IMR-90 (cell line): Measurements from ENCODE around the gene HS3ST1. TPM values are rescaled to one million over a fixed set of nuclear protein-coding genes. Genes with fewer than 3 reads are reported as not detected.
A peak's percentile ranks its signal among the peaks of the same experiment; 100 is the strongest.

ENCODE experiments used
- ATAC-seq: fragments of 200-7000 bp; cut with Tn5 transposase; 2 replicates; pipeline ENCODE4 v1.9.1; 2020; ENCODE audit warnings: low read depth, mild to moderate bottlenecking, moderate library complexity
- Bru-seq: library from RNA; stranded (reverse); fragments of 400-500 nt; gene quantifications from one replicate; lab custom pipeline; 2021; lab: Mats Ljungman, UMichigan
- BruChase-seq, 2 experiments: library from RNA; stranded (reverse); fragments of 400-500 nt; gene quantifications; one replicate each; lab custom pipeline; 2021; lab: Mats Ljungman, UMichigan
- BruUV-seq: library from RNA; stranded (reverse); fragments of 400-500 nt; replicated peaks from 2 replicates; lab custom pipeline; 2021; lab: Mats Ljungman, UMichigan
- CTCF ChIA-PET: fragments of 300-600 bp; formaldehyde crosslinking; extraction: SDS; loops from one replicate; lab custom pipeline; 2021; ENCODE audit warnings: antibody characterized with exemption; lab: Yijun Ruan, JAX
- POLR2A ChIA-PET: fragments of 300-600 bp; sonication (Branson Sonifier 250); formaldehyde crosslinking; loops from one replicate; lab custom pipeline; 2022; ENCODE audit warnings: antibody characterized with exemption; ENCODE audit not compliant: unreplicated experiment; lab: Charles Lee
- DNase-seq: peaks from one replicate; pipeline ENCODE4 v3.0.0; 2013
- H2AFZ ChIP-seq: replicated peaks from 2 replicates; pipeline ENCODE3; 2013; ENCODE audit warnings: low read length, mild to moderate bottlenecking; ENCODE audit not compliant: poor library complexity
- H2AK5ac ChIP-seq: 2 replicates; pipeline ENCODE4 v1.6.1; 2013; ENCODE audit warnings: low read depth, low read length, inconsistent platforms
- H2AK9ac ChIP-seq: replicated peaks from 2 replicates; pipeline ENCODE3; 2013; ENCODE audit warnings: mild to moderate bottlenecking, low read depth, low read length, moderate library complexity; ENCODE audit not compliant: poor library complexity
- H2BK120ac ChIP-seq: 2 replicates; pipeline ENCODE4 v1.6.1; 2013; ENCODE audit warnings: low read depth, low read length, inconsistent platforms
- H2BK15ac ChIP-seq: 3 replicates; pipeline ENCODE4 v1.6.1; 2013; ENCODE audit warnings: low read depth, low read length, inconsistent platforms
- H2BK20ac ChIP-seq: 2 replicates; pipeline ENCODE4 v1.6.1; 2013; ENCODE audit warnings: low read depth, mild to moderate bottlenecking, inconsistent platforms, low read length, moderate library complexity
- H2BK5ac ChIP-seq: 2 replicates; pipeline ENCODE4 v1.6.1; 2013; ENCODE audit warnings: mild to moderate bottlenecking, low read depth, low read length, inconsistent platforms; ENCODE audit not compliant: poor library complexity, severe bottlenecking
- H3K14ac ChIP-seq: replicated peaks from 2 replicates; pipeline ENCODE4 v1.6.1; 2013; ENCODE audit warnings: low read depth, low read length, inconsistent platforms
- H3K18ac ChIP-seq: 2 replicates; pipeline ENCODE4 v1.6.1; 2013; ENCODE audit warnings: low read depth, low read length, control low read depth
- H3K23ac ChIP-seq: 2 replicates; pipeline ENCODE4 v1.6.1; 2013; ENCODE audit warnings: low read depth, low read length, inconsistent platforms
- H3K27ac ChIP-seq: 2 replicates; pipeline ENCODE4 v1.5.1; 2013; ENCODE audit warnings: mild to moderate bottlenecking, control low read depth, low read length; ENCODE audit not compliant: insufficient read depth
- H3K27me3 ChIP-seq: 2 replicates; pipeline ENCODE4 v1.6.1; 2013; ENCODE audit warnings: low read length; ENCODE audit not compliant: control insufficient read depth, insufficient read depth
- H3K36me3 ChIP-seq: 2 replicates; pipeline ENCODE4 v1.6.1; 2013; ENCODE audit warnings: low read length, mixed read lengths; ENCODE audit not compliant: control insufficient read depth, insufficient read depth
- H3K4ac ChIP-seq: 2 replicates; pipeline ENCODE4 v1.6.1; 2013; ENCODE audit warnings: low read depth, low read length, inconsistent platforms
- H3K4me1 ChIP-seq: 2 replicates; pipeline ENCODE4 v1.6.1; 2013; ENCODE audit warnings: low read length, mixed read lengths; ENCODE audit not compliant: control insufficient read depth, insufficient read depth
- H3K4me2 ChIP-seq: 2 replicates; pipeline ENCODE4 v1.6.1; 2013; ENCODE audit warnings: low read depth, mild to moderate bottlenecking, control low read depth, low read length, moderate library complexity
- H3K4me3 ChIP-seq: 2 replicates; pipeline ENCODE4 v1.5.1; 2013; ENCODE audit warnings: low read depth, mild to moderate bottlenecking, control low read depth, low read length, moderate library complexity; ENCODE audit not compliant: insufficient read depth
- H3K56ac ChIP-seq: 2 replicates; pipeline ENCODE4 v1.6.1; 2013; ENCODE audit warnings: low read length, inconsistent platforms; ENCODE audit not compliant: insufficient read depth; ENCODE audit errors: extremely low read depth
- H3K79me1 ChIP-seq, 2 experiments: 2 replicates each; pipeline ENCODE4 v1.6.1; 2013; ENCODE audit warnings: low read length in 2 of 2, inconsistent platforms in 1 of 2, low read depth in 1 of 2
- H3K9ac ChIP-seq: 2 replicates; pipeline ENCODE4 v1.6.1; 2013; ENCODE audit warnings: low read depth, low read length, control low read depth
- H3K9me1 ChIP-seq: 2 replicates; pipeline ENCODE4 v1.6.1; 2013; ENCODE audit warnings: low read length, inconsistent platforms; ENCODE audit not compliant: insufficient read depth
- H3K9me3 ChIP-seq: 2 replicates; pipeline ENCODE4 v1.6.1; 2013; ENCODE audit warnings: low read length; ENCODE audit not compliant: control insufficient read depth, insufficient read depth
- H4K20me1 ChIP-seq: 2 replicates; pipeline ENCODE4 v1.6.1; 2013; ENCODE audit warnings: low read length, inconsistent platforms; ENCODE audit not compliant: insufficient read depth
- H4K5ac ChIP-seq: 2 replicates; pipeline ENCODE4 v1.6.1; 2013; ENCODE audit warnings: mild to moderate bottlenecking, low read depth, low read length, control low read depth
- H4K8ac ChIP-seq, 2 experiments: 2 replicates each; pipeline ENCODE4 v1.6.1; 2013; ENCODE audit warnings: low read depth in 2 of 2, low read length in 2 of 2, control low read depth in 1 of 2, inconsistent platforms in 1 of 2
- H4K91ac ChIP-seq: 2 replicates; pipeline ENCODE4 v1.6.1; 2013; ENCODE audit warnings: low read depth, low read length, inconsistent platforms; ENCODE audit not compliant: insufficient read depth
- BHLHE40 ChIP-seq: fragments of 150-350 bp; IDR thresholded peaks from 2 replicates; pipeline ENCODE4 v1.6.1; 2016; ENCODE audit warnings: mild to moderate bottlenecking, low read depth, low read length
- CTCF ChIP-seq: conservative IDR thresholded peaks from 2 replicates; pipeline ENCODE4 v1.5.1; 2012; ENCODE audit warnings: mild to moderate bottlenecking, low read depth, low read length, improper control_type of control experiment
- MAFK ChIP-seq: IDR thresholded peaks from 2 replicates; pipeline ENCODE4 v1.6.1; 2012; ENCODE audit warnings: low read depth, low read length, improper control_type of control experiment
- MAZ ChIP-seq: IDR thresholded peaks from 2 replicates; pipeline ENCODE4 v1.6.1; 2012; ENCODE audit warnings: low read depth, mild to moderate bottlenecking, low read length, improper control_type of control experiment, moderate library complexity, borderline replicate concordance
- NFE2L2 ChIP-seq: fragments of 150-350 bp; IDR thresholded peaks from 2 replicates; pipeline ENCODE4 v1.6.1; 2016; ENCODE audit warnings: low read depth, mild to moderate bottlenecking, low read length
- RAD21 ChIP-seq: IDR thresholded peaks from 2 replicates; pipeline ENCODE4 v1.6.1; 2012; ENCODE audit warnings: low read length, improper control_type of control experiment
- RFX5 ChIP-seq: IDR thresholded peaks from 2 replicates; pipeline ENCODE4 v1.8.0; 2012; ENCODE audit warnings: low read depth, mild to moderate bottlenecking, low read length, moderate library complexity
- WGBS, 2 experiments: methylation state at CpG; one replicate each; pipeline versions ENCODE4 v1.1.5 to v1.1.7; 2013; ENCODE audit warnings: missing lambda C conversion rate in 2 of 2; ENCODE audit not compliant: insufficient read length in 1 of 2; ENCODE audit errors: extremely low coverage in 2 of 2; 5-methylcytosine and 5-hydroxymethylcytosine counted together
- dilution Hi-C: fragments of 300-500 bp; cut with HindIII; formaldehyde crosslinking; loops from one replicate; pipeline ENCODE4 v1.14.3; 2018; ENCODE audit warnings: low sequenced_read_pairs; ENCODE audit not compliant: unreplicated experiment
- in situ Hi-C: fragments of 300-500 bp; cut with MboI; formaldehyde crosslinking; loops from 3 replicates; pipeline ENCODE4 v1.14.3; 2019; ENCODE audit warnings: low sequenced_read_pairs, inconsistent platforms, mixed read lengths
- intact Hi-C: fragments of 100-400 bp; cut with micrococcal nuclease; formaldehyde crosslinking; loops from 2 replicates; pipeline ENCODE4 v1.10.0; 2022
- long read RNA-seq: library from polyadenylated mRNA; unstranded; transcript quantifications from one replicate; pipeline ENCODE4 v2.0.0, GENCODE V29; 2021; ENCODE audit not compliant: unreplicated experiment
- polyA plus RNA-seq, 3 experiments: library from polyadenylated mRNA; depleted of rRNA; stranded (reverse); fragments of >200 nt; gene quantifications; 2 replicates each; pipeline ENCODE4 v1.2.3, GENCODE V29; 2012; ENCODE audit warnings: low replicate concordance in 1 of 3
- total RNA-seq: library from RNA; depleted of rRNA; stranded (reverse); fragments of >200 nt; gene quantifications from 2 replicates; pipeline ENCODE4 v1.2.3, GENCODE V29; 2012; rRNA removed

The HS3ST1 gene
- not detected in 2 replicates for total RNA-seq
- polyA plus RNA-seq (2012; rRNA removed): 0.09 TPM in 1 of 2 replicates, not detected in the other
- polyA plus RNA-seq (2012; cell fraction: cytosol; rRNA removed): 0.01 TPM in 1 of 2 replicates, not detected in the other
- polyA plus RNA-seq (2012; cell fraction: nucleus; rRNA removed; ENCODE audit: low replicate concordance): 0.01 TPM in 2 replicates
- Bru-seq, nascent RNA: percentile 13 among the genes with signal in this experiment
- percentile 8 among the genes with signal in this experiment for BruChase-seq, experiment 1, labeled RNA remaining after a 6-hour chase
- percentile 14 among the genes with signal in this experiment for BruChase-seq, experiment 2, labeled RNA remaining after a 2-hour chase
- long read RNA-seq: 0 reads

DNA sequence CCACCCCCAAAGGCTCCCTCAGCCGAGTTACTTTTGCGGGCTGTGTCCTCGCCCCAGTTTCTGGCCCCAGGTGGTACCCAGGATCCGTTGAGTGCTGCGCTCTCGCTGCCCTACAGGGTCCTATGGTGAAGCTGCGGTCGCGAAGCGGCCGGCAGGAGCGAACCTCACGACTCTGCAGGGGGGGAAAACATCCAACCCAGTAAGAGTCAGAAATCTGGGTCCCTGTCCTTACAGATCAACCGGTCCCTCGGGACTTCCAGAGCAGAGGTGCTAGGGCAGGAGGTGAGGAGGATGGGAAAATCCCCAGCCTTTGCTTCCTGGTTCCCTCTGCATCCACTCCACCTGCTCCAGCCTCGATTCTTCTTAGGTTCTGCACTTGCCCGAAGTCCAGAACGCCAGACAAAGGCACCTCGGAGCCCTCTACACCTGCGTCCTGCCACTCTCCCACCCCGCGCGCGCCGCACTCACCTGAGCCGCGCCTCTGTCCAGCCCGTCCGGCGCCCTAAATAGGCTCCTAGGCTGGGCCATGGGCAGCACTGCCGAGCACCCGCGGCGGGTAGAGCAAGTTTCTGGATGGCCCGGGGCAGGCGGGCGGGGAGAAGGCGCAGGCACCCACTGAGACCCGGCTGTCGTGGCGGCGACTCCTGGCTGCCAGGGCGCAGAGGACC lies at the start of gene HS3ST1:
TSS of gene HS3ST1 (minus strand) at position 664 of the 668 bp plus-strand sequence. CDS start 28,889 bp downstream, outside the sequence.
- H2BK120ac ChIP-seq: no peak within 1 kb of the TSS
- 2% methylated on average over 19 of the region's 43 CpGs; no CpG with 5 or more reads in 1 of the 2 experiments for WGBS, 2 experiments
- ChIA-PET CTCF (no interaction called here), POLR2A (no interaction called here)
- no peak for DNase-seq
- intact Hi-C loops (loop anchor here (1.0 kb wide), 1 partner anchor 846 kb away; no protein-coding TSS in a partner anchor), in situ Hi-C loops (no loop called here), dilution Hi-C loops (no loop called here)
- no peak for TF ChIP-seq NFE2L2
- TF ChIP-seq BHLHE40: no peak
- TF ChIP-seq RAD21: no peak
- TF ChIP-seq MAFK: no peak
- no peak for TF ChIP-seq CTCF
- TF ChIP-seq MAZ: no peak
- TF ChIP-seq RFX5: no peak
- peak within 1 kb of the TSS; percentile 17; the same call in 1 of the 2 replicates for H3K4me3 ChIP-seq
- H3K9me3 ChIP-seq: no peaks in the 10 kb centered on the region
- H3K27ac ChIP-seq: no peak within 1 kb of the TSS
- no peak within 1 kb of the TSS for H3K56ac ChIP-seq
- H3K23ac ChIP-seq: no peak within 1 kb of the TSS
- H2AFZ ChIP-seq: peak within 1 kb of the TSS; percentile 64
- H2AK9ac ChIP-seq: no peak within 1 kb of the TSS
- H2BK20ac ChIP-seq: no peak within 1 kb of the TSS
- no peaks in the 10 kb centered on the region for H3K4me1 ChIP-seq
- H3K9ac ChIP-seq: no peak within 1 kb of the TSS
- H2BK15ac ChIP-seq: no peak within 1 kb of the TSS
- H4K91ac ChIP-seq: no peak within 1 kb of the TSS
- H3K36me3 ChIP-seq: no peaks in the 10 kb centered on the region
- peak; percentile 32 for ATAC-seq
- no peak within 1 kb of the TSS for H3K14ac ChIP-seq
- H3K18ac ChIP-seq: no peak within 1 kb of the TSS
- no peaks in the 10 kb centered on the region for H4K20me1 ChIP-seq
- H2AK5ac ChIP-seq: no peak within 1 kb of the TSS
- no peak within 1 kb of the TSS for H4K8ac ChIP-seq
- H3K79me1 ChIP-seq: no peaks in the 10 kb centered on the region
- no peak within 1 kb of the TSS for H2BK5ac ChIP-seq
- H4K5ac ChIP-seq: no peak within 1 kb of the TSS
- BruUV-seq: no TSS peak
- peaks cover 33% of the 10 kb centered on the region for H3K27me3 ChIP-seq
- H3K4ac ChIP-seq: no peak within 1 kb of the TSS
- H3K9me1 ChIP-seq: no peaks in the 10 kb centered on the region
- peak within 1 kb of the TSS; percentile 16; the same call in 1 of the 2 replicates for H3K4me2 ChIP-seq
